Skin epidermis (tissue), 12 donors: ENCODE results near the gene CDCA4.

Experiments
- H3K27ac ChIP-seq, 21 experiments: fragments of 200-600 bp; sonication (generic) in 11 of 21; one replicate each; pipeline ENCODE4 v1.5.0; 2020; ENCODE audit warnings: mild to moderate bottlenecking in 3 of 21, inconsistent platforms in 2 of 21, moderate library complexity in 2 of 21
- H3K4me3 ChIP-seq, 7 experiments: fragments of 200-600 bp; sonication (generic) in 2 of 7; one replicate each; pipeline ENCODE4 v1.5.0; 2020; ENCODE audit warnings: inconsistent platforms in 2 of 7, mild to moderate bottlenecking in 2 of 7, moderate library complexity in 1 of 7

The CDCA4 gene

DNA sequence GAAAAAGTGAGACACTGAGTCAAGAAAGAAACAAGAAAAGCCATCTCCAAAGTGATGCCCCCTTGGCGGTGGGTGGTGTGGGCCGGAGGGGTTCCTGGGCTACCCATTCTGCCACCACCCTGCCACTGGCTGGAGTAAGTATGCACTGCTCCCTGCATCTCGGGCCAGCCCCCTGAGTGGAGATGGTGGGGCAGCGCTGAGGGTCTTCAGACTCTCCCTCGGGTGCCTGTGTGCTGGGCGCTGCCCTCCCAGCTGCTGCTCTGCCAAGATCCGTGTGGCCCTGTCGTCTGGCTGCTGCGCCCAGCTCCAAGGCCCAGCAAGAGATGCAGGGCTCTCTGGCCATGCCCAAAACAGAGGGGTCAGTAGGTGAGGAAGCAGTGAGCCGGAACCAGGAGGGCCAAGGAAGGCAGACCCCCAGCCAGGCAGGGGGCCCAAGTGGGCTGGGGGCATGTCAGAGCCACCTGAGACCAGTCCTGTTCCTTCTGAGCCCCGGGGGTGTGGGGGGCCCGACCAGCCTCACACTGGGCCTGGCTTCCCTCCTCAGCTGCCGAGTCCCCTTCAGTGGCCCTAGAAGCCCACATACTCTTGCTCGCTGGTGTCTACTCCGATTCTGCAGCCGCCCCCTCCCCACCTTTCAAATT, 39.2 kb upstream of the CDCA4 start:
- peak overlapping the region in 2 of 7 experiments; percentile 24 to 31 for H3K4me3 ChIP-seq
- H3K27ac ChIP-seq: peak overlapping the region in 17 of 21 experiments; percentile 13 to 96 (median 74)

- peak overlapping the region in 11 of 21 experiments; percentile 13 to 96 (median 72) for H3K27ac ChIP-seq
- H3K4me3 ChIP-seq: no peak overlapping the region
Observed at GRCh38 chr14:105059035-105059924, 38.4 kb upstream of the CDCA4 start.

DNA sequence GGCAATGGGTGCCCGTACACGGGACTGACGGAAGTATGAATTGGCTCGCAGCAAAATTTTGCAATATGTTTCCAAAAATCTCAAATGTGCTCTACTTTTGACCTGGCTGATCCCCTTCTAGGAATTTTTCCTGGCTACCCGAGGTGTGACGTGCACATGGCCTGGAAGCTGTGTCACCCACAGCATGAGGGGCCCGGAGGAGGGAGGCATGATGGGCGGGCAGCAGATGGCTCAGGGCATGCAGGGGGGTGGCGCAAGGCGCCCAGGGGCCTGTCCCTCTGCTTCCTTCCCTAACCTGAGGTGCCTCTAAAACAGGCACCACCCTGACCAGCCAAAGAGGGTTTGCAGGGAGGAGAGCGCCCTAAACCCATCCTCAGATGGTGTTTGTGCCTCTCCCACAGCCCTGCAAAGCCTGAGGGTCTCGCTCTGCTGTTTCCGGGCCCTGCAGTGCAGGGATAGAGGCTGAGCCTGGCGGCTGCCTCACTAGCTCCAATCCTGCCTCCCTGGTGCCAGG, 37.7 kb upstream of the CDCA4 start:
- no peak overlapping the region for H3K4me3 ChIP-seq
- H3K27ac ChIP-seq: peak overlapping the region in 5 of 21 experiments; percentile 26 to 96 (median 63)

DNA sequence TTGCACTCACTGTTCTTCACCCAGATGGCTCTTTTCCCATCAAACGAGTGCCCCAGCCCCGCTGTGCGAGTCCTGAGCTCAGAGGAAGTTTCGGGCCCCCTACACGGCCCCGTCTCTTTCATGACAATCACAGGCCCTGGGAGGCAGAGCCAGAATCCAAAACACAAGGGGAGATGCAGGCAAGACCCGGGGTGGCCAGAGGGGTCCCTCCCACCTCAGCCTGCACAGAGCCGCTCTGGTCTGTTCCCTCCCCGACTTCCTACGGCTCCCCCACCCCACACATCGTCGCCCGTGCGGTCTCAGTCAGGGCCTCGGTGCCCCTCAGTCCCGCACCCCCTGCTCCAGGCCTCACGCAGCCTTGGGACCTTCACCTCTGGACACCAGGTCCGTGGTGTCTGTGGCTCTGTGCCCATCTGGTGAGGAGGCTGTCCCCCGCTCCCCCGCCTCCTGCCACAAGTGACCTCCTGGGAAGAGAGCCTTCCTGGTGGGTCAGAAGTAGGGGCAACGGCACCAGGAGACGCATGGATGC, 35.5 kb upstream of the CDCA4 start:
- no peak overlapping the region for H3K27ac ChIP-seq
- no peak overlapping the region for H3K4me3 ChIP-seq

GRCh38 chr14:105055736-105056302, 34.9 kb upstream of the CDCA4 start:
- H3K4me3 ChIP-seq: no peak overlapping the region
- H3K27ac ChIP-seq: no peak overlapping the region

DNA sequence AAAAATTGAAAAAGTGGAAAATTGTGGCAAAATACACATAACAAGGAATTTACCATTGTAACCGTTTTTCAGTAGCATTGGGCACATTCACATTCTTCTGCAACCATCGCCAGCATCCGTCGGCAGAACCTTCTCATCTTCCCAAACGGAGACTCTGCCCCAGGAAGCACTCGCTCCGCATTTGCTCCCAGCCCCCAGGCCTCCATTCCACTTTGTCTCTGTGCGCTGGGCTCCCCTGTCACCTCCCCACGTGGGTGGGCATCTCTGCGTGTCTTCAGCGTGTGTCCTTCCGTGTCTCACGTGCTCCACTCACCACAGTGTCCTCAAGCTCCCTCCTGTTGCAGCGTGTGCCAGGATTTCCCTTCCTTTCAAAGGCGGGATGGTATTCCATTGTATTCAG, 34.5 kb upstream of the CDCA4 start:
- Histone ChIP-seq H3K27ac (no peak overlapping the region), H3K4me3 (no peak overlapping the region)

DNA sequence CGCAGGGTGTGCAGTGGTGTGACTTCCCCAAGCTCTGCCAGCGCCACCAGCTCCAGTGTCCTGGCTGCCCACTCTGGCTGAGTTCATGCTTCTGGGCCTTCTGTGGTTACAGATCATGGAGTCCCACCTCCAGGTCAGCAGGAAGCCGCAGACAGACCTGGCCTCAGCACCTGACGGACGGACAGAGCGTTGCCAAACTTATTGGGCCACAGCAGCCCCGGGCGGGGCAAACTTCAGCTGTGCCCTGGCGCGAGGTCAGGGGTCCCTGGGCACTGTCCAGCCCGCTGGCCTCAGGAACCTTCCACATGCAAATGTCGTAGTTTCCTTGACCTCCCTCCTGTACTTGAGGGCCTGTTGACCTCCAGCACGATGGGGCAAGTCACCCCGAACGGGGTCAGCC, 33.1 kb upstream of the CDCA4 start:
- no peak overlapping the region for H3K27ac ChIP-seq
- H3K4me3 ChIP-seq: no peak overlapping the region

DNA sequence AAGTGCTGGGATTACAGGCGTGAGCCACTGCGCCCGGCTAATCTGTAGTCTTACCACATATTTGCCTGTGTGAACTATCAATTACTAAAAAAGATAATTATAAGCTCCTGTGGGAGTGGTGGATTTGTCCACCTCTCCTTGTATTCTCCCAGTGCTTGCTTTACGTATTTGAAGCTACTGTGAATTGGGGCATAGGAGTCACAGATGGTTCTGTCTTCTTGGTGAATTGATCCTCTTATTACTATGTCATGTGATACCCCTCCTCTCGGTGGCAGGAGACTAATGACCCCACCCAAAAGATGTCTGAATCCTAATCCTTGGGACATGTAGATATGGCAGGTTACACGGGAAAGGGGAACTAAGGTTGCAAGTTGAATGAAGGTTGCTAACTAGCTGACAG, 32.5 kb upstream of the CDCA4 start:
- Histone ChIP-seq H3K4me3 (no peak overlapping the region), H3K27ac (no peak overlapping the region)

- Histone ChIP-seq H3K4me3 (no peak overlapping the region), H3K27ac (no peak overlapping the region)
Observed at GRCh38 chr14:105052110-105052458, 31.2 kb upstream of the CDCA4 start.

DNA sequence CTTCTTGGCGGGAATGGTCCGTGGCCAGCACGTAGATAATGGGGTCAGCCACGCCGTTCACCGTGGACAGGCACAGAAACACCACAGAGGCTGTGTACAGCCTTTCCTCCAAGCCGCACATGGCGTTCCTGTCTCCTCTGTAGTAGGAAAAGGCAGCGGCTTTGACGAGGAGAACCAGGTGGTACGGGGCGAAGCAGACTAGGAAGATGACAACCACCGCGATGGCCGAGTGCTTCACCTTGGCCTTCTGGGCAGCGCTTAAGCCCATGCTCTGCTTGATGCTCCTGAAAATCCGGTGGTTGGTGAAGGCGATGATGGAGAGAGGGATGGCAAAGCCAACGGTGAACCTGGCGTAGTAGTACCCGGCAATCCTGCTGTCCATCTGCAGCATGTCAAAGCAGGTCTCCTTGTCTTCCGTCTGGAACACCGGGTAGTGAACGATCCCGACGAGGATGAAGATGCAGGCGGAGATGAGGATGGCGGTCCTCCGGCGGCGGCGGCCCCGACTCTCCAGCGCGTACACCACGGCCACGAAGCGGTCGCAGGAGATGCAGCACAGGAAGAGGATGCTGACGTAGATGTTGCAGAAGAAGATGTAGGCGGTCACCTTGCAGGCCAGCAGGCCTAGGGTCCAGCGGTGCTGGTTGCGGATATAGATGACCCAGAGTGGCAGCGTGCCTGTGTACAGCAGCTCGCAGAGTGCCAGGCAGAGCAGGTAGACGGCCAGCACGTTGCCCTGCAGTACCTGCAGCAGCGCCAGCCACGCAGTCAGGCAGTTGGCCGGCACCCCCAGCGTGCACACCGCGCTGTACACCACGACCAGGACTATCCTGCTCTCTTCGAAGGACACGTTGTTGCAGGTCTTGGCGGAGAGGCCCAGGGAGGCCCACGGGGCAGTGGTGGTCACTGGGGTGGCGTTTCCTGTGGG, 30.6 kb upstream of the CDCA4 start:
- H3K27ac ChIP-seq: no peak overlapping the region
- H3K4me3 ChIP-seq: no peak overlapping the region

GRCh38 chr14:105050551-105050897, 29.6 kb upstream of the CDCA4 start:
- Histone ChIP-seq H3K4me3 (no peak overlapping the region), H3K27ac (no peak overlapping the region)

DNA sequence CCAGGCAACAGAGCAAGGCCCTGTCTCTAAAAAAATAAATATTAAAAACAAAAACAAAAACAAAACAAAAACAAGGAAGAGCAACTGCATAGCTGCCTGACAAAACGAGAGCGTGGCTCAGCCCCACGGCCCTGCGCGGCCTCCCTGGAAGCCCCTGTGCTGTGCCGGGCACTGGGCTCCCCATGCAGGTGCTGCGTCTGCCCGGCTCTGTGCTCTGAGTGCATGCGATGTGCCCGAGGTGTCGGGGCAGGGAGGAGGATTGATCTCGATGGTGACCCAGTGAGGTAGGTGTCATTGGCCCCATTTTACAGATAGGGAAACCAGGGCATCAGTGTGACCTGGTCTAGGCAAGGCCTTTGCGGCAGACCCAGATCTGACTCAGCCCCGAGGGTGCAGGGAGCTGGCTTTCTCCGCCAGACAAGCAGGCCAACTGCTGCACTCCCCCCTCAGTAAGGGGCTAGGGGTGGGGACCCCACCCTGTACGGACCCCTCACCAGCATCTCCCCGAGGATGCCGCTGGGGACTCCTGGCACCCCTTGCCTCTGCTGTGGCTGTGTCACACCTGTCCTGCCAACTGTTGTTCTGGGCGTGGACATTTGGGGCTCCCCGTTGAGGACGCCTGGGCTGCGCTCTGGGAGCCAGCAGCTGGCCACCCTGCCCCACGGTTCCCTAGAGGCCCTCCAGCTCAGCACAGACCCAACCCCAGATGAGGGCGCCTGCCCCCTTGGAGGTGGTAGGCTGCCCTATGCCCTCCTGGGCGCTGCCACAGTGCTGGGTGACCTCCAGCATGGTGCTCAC, 29.1 kb upstream of the CDCA4 start:
- no peak overlapping the region for H3K27ac ChIP-seq

DNA sequence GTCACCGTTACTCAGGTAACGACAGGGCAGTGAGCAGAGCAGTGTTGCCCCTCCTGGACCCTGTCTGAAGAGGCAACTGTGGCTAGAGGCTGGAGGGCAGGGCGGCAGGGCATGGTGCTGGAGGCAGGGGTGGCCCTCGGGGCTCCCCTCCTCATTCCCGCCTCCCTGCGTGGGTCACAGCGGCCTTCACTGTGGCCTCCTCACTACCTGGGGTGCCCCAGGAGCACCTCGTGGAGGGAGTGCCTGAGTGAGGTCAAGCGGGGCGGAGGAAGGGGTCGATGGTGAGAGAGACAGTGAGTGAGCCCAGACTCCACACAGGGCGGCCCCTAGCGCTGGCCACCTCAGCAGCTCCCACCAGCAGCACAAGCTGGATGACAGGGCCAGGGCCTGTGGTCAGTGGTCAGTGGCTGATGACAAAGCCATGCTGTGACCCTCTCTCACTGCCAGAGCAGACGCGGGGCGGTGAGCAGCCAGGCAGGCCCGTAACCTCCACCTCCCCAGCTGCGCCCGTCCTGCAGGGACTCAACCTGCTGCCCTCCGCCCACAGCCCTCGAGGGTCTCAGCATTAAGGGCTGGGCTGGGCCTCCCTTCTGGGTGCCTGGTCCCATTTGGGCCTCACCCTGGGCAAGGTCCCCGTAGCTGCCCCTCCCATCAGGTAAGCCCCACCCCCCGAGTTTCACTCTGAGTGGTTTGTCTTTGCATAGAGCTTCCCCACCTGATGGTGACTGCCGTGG, 26.6 kb upstream of the CDCA4 start:
- Histone ChIP-seq H3K27ac (no peak overlapping the region), H3K4me3 (no peak overlapping the region)

More for the DNA sequence above, 29.1 kb upstream of the CDCA4 start:
- H3K4me3 ChIP-seq: no peak overlapping the region

DNA sequence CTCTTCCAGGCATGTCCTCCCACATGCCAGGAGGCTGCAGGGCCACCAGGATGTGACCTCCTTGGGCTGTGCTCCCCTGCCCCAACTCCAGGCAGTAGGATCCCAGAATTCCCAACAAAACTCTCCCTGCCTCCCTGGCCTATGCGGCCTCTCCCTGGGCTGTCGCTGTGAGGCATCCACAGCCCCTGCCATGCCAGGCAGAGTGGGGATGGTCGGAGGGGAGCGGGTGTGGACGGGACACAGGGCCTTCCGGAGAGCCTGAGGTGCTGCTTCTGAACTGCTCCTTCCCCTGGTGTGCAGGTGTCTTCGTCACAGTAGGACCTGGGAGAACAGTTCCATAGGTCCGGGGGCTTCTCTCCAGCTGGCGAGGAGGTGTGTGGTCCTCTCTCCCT, 26.0 kb upstream of the CDCA4 start:
- Histone ChIP-seq H3K27ac (no peak overlapping the region), H3K4me3 (no peak overlapping the region)

GRCh38 chr14:105045710-105046326, 24.9 kb upstream of the CDCA4 start:
- no peak overlapping the region for H3K27ac ChIP-seq
- no peak overlapping the region for H3K4me3 ChIP-seq

DNA sequence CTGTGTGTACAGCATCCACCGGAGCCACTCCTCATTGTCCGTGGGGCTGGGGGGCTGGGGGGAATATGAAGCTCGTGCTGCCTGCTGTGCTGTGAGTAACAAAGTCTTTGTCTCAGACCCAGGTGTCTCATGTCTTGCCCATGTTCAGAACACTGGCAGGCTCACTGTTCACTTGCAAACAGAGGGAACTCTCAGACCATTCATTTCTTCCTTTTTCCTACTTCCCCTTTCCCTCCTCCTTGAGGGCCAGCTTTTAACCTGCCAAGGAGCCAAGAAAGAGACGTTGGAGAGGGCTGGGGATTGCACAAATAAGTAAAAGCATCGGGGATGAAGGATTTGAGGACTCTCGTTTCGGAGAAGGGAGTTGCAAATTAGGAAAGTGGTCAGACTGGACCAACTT, 22.8 kb upstream of the CDCA4 start:
- H3K27ac ChIP-seq: no peak overlapping the region
- no peak overlapping the region for H3K4me3 ChIP-seq

GRCh38 chr14:105042813-105043212, 21.9 kb upstream of the CDCA4 start:
- H3K27ac ChIP-seq: no peak overlapping the region
- H3K4me3 ChIP-seq: no peak overlapping the region
